GM12878 (cell line): Measurements from ENCODE around the gene OPTC. TPM values are rescaled to one million over a fixed set of nuclear protein-coding genes. Genes with fewer than 3 reads are reported as not detected.

Experiments
- ATAC-seq: fragments of 200-7000 bp; cut with Tn5 transposase; 3 replicates; pipeline ENCODE4 v1.9.1; 2020; ENCODE audit warnings: mild to moderate bottlenecking, moderate library complexity
- BruUV-seq: library from RNA; stranded (reverse); fragments of 400-500 nt; replicated peaks from 2 replicates; lab custom pipeline; 2021; lab: Mats Ljungman, UMichigan
- CTCF ChIA-PET: fragments of 300-600 bp; sonication (Branson Sonifier 250); formaldehyde crosslinking; extraction: SDS; loops from one replicate; lab custom pipeline; 2021; ENCODE audit warnings: inconsistent platforms; lab: Yijun Ruan, JAX
- POLR2A ChIA-PET: fragments of 350-600 bp; formaldehyde crosslinking; extraction: SDS; loops from one replicate; lab custom pipeline; 2021; ENCODE audit warnings: inconsistent platforms; lab: Charles Lee
- RAD21 ChIA-PET: fragments of 300-600 bp; sonication (Branson Sonifier 250); formaldehyde crosslinking; loops from one replicate; lab custom pipeline; 2023; ENCODE audit warnings: antibody characterized with exemption; ENCODE audit not compliant: unreplicated experiment; lab: Charles Lee
- SMC1A ChIA-PET: fragments of 300-600 bp; sonication (Branson Sonifier 250); formaldehyde crosslinking; loops from one replicate; lab custom pipeline; 2023; ENCODE audit not compliant: unreplicated experiment, uncharacterized antibody; lab: Charles Lee
- DNase-seq: peaks from one replicate; pipeline ENCODE4 v3.0.0-alpha.2; 2011; ENCODE audit warnings: low read depth, low spot score
- FAIRE-seq: peaks from 3 replicates; lab custom pipeline; 2011; peaks lifted over from hg19 to GRCh38; lab: Jason Lieb, UNC
- H2AFZ ChIP-seq: 2 replicates; pipeline ENCODE4 v1.6.0; 2011; ENCODE audit warnings: low read depth, low read length, control low read depth; ENCODE audit not compliant: control insufficient read depth
- H3K27ac ChIP-seq: 2 replicates; pipeline ENCODE4 v1.5.1; 2011; ENCODE audit warnings: control low read depth; ENCODE audit not compliant: control insufficient read depth, insufficient read depth
- H3K27me3 ChIP-seq, 2 experiments: replicated peaks in 1 of 2; 2 replicates each; pipeline versions ENCODE4 v1.6.0 to v1.6.1; 2011; ENCODE audit warnings: low read length in 1 of 2; ENCODE audit not compliant: control insufficient read depth in 2 of 2, insufficient read depth in 2 of 2
- H3K36me3 ChIP-seq, 2 experiments: 2 replicates each; pipeline ENCODE4 v1.5.1; 2011; ENCODE audit warnings: low read length in 1 of 2; ENCODE audit not compliant: control insufficient read depth in 2 of 2, insufficient read depth in 2 of 2
- H3K4me1 ChIP-seq: 2 replicates; pipeline ENCODE4 v1.6.1; 2011; ENCODE audit warnings: mild to moderate bottlenecking, low read length, moderate library complexity, mixed read lengths; ENCODE audit not compliant: control insufficient read depth, insufficient read depth
- H3K4me2 ChIP-seq: 2 replicates; pipeline ENCODE4 v1.6.0; 2011; ENCODE audit warnings: control low read depth; ENCODE audit not compliant: control insufficient read depth, insufficient read depth
- H3K4me3 ChIP-seq: fragments of 200-600 bp; sonication (generic); 2 replicates; pipeline ENCODE4 v1.5.1; 2016
- H3K79me2 ChIP-seq: 2 replicates; pipeline ENCODE4 v1.6.0; 2011; ENCODE audit warnings: low read length; ENCODE audit not compliant: control insufficient read depth, insufficient read depth
- H3K9ac ChIP-seq: 2 replicates; pipeline ENCODE4 v1.8.0; 2011; ENCODE audit warnings: low read length, control low read depth, mixed read lengths; ENCODE audit not compliant: control insufficient read depth, insufficient read depth
- H3K9me3 ChIP-seq: replicated peaks from 3 replicates; pipeline ENCODE4 v1.5.1; 2011; ENCODE audit warnings: mild to moderate bottlenecking, low read length; ENCODE audit not compliant: control insufficient read depth, insufficient read depth
- H4K20me1 ChIP-seq: 2 replicates; pipeline ENCODE4 v1.6.0; 2011; ENCODE audit not compliant: control insufficient read depth, insufficient read depth
- BCL11A ChIP-seq: IDR thresholded peaks from 2 replicates; pipeline ENCODE4 v1.6.1; 2011; ENCODE audit warnings: low read depth, low read length
- CREM ChIP-seq: IDR thresholded peaks from 2 replicates; pipeline ENCODE4 v1.6.1; 2014; ENCODE audit warnings: antibody characterized with exemption, low read depth
- DPF2 ChIP-seq: fragments of 450-650 bp; IDR thresholded peaks from 2 replicates; pipeline ENCODE4 v1.6.1; 2017; ENCODE audit warnings: mild to moderate bottlenecking
- GATAD2B ChIP-seq: fragments of 450-650 bp; conservative IDR thresholded peaks from 2 replicates; pipeline ENCODE4 v1.6.1; 2017; ENCODE audit warnings: low read depth, mild to moderate bottlenecking, moderate library complexity
- HSF1 ChIP-seq: fragments of 150-350 bp; IDR thresholded peaks from 2 replicates; pipeline ENCODE4 v1.6.1; 2014; ENCODE audit warnings: mild to moderate bottlenecking, low read depth, low read length
- IRF4 ChIP-seq: IDR thresholded peaks from 2 replicates; pipeline ENCODE4 v1.6.1; 2011; ENCODE audit warnings: low read depth, low read length
- LARP7 ChIP-seq: fragments of 450-650 bp; IDR thresholded peaks from 2 replicates; pipeline ENCODE4 v1.6.1; 2017; ENCODE audit warnings: mild to moderate bottlenecking
- MEF2B ChIP-seq: fragments of 450-650 bp; IDR thresholded peaks from 2 replicates; pipeline ENCODE4 v1.6.1; 2018; ENCODE audit warnings: mild to moderate bottlenecking, moderate library complexity; ENCODE audit not compliant: partially characterized antibody, poor library complexity, severe bottlenecking
- MTA2 ChIP-seq: fragments of 450-650 bp; IDR thresholded peaks from 2 replicates; pipeline ENCODE4 v1.6.1; 2016; ENCODE audit warnings: low read depth, mild to moderate bottlenecking, moderate library complexity
- MXI1 ChIP-seq: fragments of 150-350 bp; IDR thresholded peaks from 2 replicates; pipeline ENCODE4 v1.6.1; 2011; ENCODE audit warnings: low read depth, mild to moderate bottlenecking, inconsistent platforms, low read length, improper control_type of control experiment
- RCOR1 ChIP-seq: conservative IDR thresholded peaks from 2 replicates; pipeline ENCODE4 v1.6.1; 2012; ENCODE audit warnings: low read depth, low read length, improper control_type of control experiment
- RFX5 ChIP-seq: IDR thresholded peaks from 2 replicates; pipeline ENCODE4 v1.6.1; 2011; ENCODE audit warnings: low read depth, low read length, improper control_type of control experiment
- SMAD5 ChIP-seq: IDR thresholded peaks from 2 replicates; pipeline ENCODE4 v1.6.1; 2016; ENCODE audit warnings: antibody characterized with exemption, low read depth
- SMARCA5 ChIP-seq: fragments of 450-650 bp; IDR thresholded peaks from 2 replicates; pipeline ENCODE4 v1.6.1; 2017; ENCODE audit warnings: mild to moderate bottlenecking
- SREBF2 ChIP-seq: IDR thresholded peaks from 2 replicates; pipeline ENCODE4 v1.6.1; 2012; ENCODE audit warnings: mild to moderate bottlenecking, low read length
- YBX1 ChIP-seq: fragments of 450-650 bp; IDR thresholded peaks from 2 replicates; pipeline ENCODE4 v1.6.1; 2016; ENCODE audit warnings: antibody characterized with exemption
- WGBS: methylation state at CpG from one replicate; pipeline ENCODE4 v1.1.6; 2016; ENCODE audit warnings: low lambda C conversion rate; ENCODE audit not compliant: insufficient replicate concordance, insufficient coverage; ENCODE audit errors: missing lambda C conversion rate; 5-methylcytosine and 5-hydroxymethylcytosine counted together
- in situ Hi-C: fragments of 300-500 bp; cut with MboI; formaldehyde crosslinking; loops from 9 replicates; pipeline ENCODE4 v1.14.3; 2018; ENCODE audit warnings: mixed read lengths
- intact Hi-C: fragments of 100-400 bp; cut with micrococcal nuclease; formaldehyde crosslinking; loops from one replicate; pipeline ENCODE4 v1.14.2; 2022; ENCODE audit not compliant: unreplicated experiment
- polyA plus RNA-seq, 11 experiments: library from polyadenylated mRNA; depleted of rRNA in 4 of 11; unstranded in 6 of 11; stranded (reverse) in 5 of 11; fragments of >200 nt; fragmentation: Nextera tagmentation in 4 of 11; fragmentation: Illumina TruSeq in 1 of 11; extraction: Ambion mirVana in 4 of 11; extraction: Trizol in 1 of 11; gene quantifications; 1 replicate in 1 of 11; 2 replicates in 10 of 11; pipeline versions ENCODE4 v1.2.1 to v1.2.3, GENCODE V29; 2011 to 2016; ENCODE audit warnings: inconsistent platforms in 2 of 11, missing spikeins in 2 of 11, low read depth in 1 of 11
- total RNA-seq, 4 experiments: library from RNA; depleted of rRNA in 3 of 4; stranded (reverse); fragments of >200 nt in 3 of 4; fragmentation: Illumina TruSeq in 1 of 4; extraction: Trizol in 1 of 4; gene quantifications; 2 replicates each; pipeline versions ENCODE4 v1.2.1 to v1.2.3, GENCODE V29; 2013 to 2021

OPTC gene
- total and polyA plus RNA-seq, 10 of the 15 experiments (the other 5 are each of a cell fraction or from before 2014, with no cell fraction given), result not detected

DNA sequence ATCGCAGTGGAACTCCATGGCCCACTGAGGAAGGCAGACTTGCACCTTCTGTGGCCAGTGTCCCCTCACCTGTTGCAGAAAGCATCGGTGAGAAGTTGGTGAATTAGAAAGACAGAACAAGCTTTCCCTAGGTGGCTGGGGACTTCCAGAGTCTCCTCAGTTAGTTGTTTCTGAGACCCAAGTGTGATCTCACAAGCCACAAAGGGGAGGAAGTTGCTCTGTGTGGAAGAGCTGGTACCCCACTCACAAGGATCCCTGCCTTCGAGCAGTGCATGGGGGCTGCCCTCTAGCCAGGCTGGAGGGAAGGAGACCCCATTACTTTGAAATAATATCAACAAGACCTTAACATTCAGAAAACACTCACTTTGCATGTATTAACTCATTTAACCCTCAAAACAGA, 16.2 kb upstream of the OPTC start (continued):
- TF ChIP-seq DPF2 (peak; percentile 59), SREBF2 (no peak), MEF2B (peak; percentile 22), GATAD2B (peak; percentile 50; the same call in 1 of the 2 replicates), MTA2 (peak; percentile 40; the same call in 1 of the 2 replicates), IRF4 (no peak)

DNA sequence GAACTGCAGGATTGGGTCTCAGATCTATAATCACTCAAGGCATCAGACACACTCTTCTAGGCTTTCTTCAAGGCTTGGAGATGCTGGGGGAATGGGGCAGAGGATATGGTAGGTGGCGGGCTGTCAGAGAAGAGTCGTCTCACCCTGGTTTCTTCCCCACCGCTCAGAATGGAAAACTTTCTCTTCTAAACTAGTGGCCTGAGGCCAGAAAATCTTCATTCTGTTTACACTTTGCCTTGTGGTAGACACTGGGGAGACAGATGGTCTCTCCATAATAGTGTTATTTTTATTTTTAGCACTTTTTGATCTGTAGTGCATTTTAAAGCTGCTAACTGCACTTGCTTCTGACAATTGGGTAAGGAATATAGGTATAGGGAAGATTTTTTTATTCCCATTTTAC, 15.7 kb upstream of the OPTC start:
- TF ChIP-seq RCOR1 (no peak), LARP7 (no peak), SMAD5 (no peak), SMARCA5 (no peak), CREM (no peak), RFX5 (no peak), BCL11A (no peak), HSF1 (no peak), YBX1 (no peak), MXI1 (no peak)
- no peak overlapping the region for H2AFZ ChIP-seq
- no peaks in the 10 kb centered on the region for H4K20me1 ChIP-seq
- 16% methylated on average over 3 of the region's 3 CpGs for WGBS
- intact Hi-C loops (no loop called here), in situ Hi-C loops (no loop called here)
- DNase-seq (no peak), ATAC-seq (peak; percentile 19; the same call in 2 of the 3 replicates), FAIRE-seq (no peak)
- H3K4me3 ChIP-seq, result no peak overlapping the region
- ChIA-PET RAD21 (interaction anchor here (1.1 to 3.6 kb wide), 11 partner anchors 10 to 223 kb away, joined by 3 to 17 read pairs (median 6); no protein-coding TSS in a partner anchor), CTCF (interaction anchor here (0.6 to 8.2 kb wide), 14 partner anchors 10 to 306 kb away, joined by 3 to 80 read pairs (median 4); no protein-coding TSS in a partner anchor), POLR2A (interaction anchor here (0.8 to 1.8 kb wide), 3 partner anchors 15 to 167 kb away, joined by 3 to 7 read pairs (median 4); no protein-coding TSS in a partner anchor), SMC1A (interaction anchor here (0.7 to 3.4 kb wide), 23 partner anchors 8 to 439 kb away, joined by 3 to 16 read pairs (median 4); no protein-coding TSS in a partner anchor)
- H3K79me2 ChIP-seq, result no peaks in the 10 kb centered on the region
- H3K4me1 ChIP-seq, result peaks cover 9% of the 10 kb centered on the region; the same call in 1 of the 2 replicates
- no TSS peak for BruUV-seq
- H3K27me3 ChIP-seq, result peaks cover 0 to 2% of the 10 kb centered on the region in 2 experiments; a peak in 1 of 4 replicates
- no peak overlapping the region for H3K9ac ChIP-seq
- H3K4me2 ChIP-seq, result 0 out of 2 replicates have a peak overlapping the region, but pooled peaks have one; percentile 18
- no peaks in the 10 kb centered on the region for H3K36me3 ChIP-seq
- no peak overlapping the region for H3K27ac ChIP-seq
- no peaks in the 10 kb centered on the region for H3K9me3 ChIP-seq
